ENCODE data around the gene FBN3. TPM values are rescaled to one million over a fixed set of nuclear protein-coding genes. Genes with fewer than 3 reads are reported as not detected.

Gene FBN3
- polyA plus RNA-seq, 1 donor from 2014 or later = not detected

DNA sequence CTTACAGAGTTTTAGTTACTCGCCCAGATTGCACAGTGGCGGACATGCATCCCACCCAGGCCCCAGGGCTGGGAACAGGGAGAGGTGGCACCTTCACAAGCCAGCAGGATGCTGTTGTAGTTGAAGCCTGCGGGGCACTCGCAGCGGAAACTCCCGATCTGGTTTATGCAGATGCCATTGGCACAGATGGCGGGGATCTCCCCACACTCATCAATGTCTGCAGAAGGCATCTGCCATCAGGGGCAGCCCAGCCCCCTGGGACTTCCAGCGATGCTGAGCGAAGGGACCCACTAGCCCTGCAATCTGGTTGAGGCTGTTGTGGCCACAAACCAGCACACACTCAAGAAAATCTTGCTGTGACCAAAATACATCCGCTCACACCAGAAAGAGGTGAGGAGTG lies 52.2 kb downstream of the FBN3 start:
- Mint-ChIP-seq H3K27ac (no peak overlapping the region), H3K4me1 (no peaks in the 10 kb centered on the region), H3K4me3 (no peak overlapping the region), H3K27me3 (peaks cover 4% of the 10 kb centered on the region), H3K9me3 (peaks cover 6 to 22% (median 18%) of the 10 kb centered on the region in 3 donors), H3K36me3 (peaks cover 8% of the 10 kb centered on the region)

DNA sequence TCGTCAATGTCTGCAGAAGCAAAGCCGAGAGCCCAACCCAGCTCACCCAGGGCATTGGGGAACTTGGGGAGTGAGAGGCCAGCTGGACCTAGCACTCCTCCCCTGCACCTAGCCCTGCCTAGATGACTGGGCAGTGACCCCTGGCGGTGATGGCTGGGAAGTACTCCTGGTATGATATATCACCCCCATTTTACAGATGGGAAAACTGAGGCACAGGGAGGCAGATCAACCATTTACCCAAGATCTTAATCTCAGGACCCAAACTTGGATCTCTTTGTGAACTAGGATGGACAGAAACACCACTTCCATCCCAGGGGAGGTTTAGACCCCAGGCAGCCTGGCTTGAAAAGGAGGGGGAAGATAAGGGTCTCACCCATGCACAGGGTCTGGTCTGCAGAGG lies 53.3 kb downstream of the FBN3 start:
- no peak overlapping the region for H3K27ac Mint-ChIP-seq
- peaks cover 1% of the 10 kb centered on the region for H3K27me3 Mint-ChIP-seq
- peak overlapping the region in 1 of 4 donors; percentile 79 for H3K4me3 Mint-ChIP-seq
- H3K36me3 Mint-ChIP-seq = peaks cover 8% of the 10 kb centered on the region
- H3K4me1 Mint-ChIP-seq = no peaks in the 10 kb centered on the region
- H3K9me3 Mint-ChIP-seq = peaks cover 6 to 19% (median 18%) of the 10 kb centered on the region in 3 donors

- H3K9me3 Mint-ChIP-seq = peaks cover 6 to 19% (median 18%) of the 10 kb centered on the region in 3 donors
- H3K27me3 Mint-ChIP-seq = peaks cover 1% of the 10 kb centered on the region
- H3K27ac Mint-ChIP-seq = no peak overlapping the region
Measured at GRCh38 chr19:8095354-8095886, 54.0 kb downstream of the FBN3 start.

DNA sequence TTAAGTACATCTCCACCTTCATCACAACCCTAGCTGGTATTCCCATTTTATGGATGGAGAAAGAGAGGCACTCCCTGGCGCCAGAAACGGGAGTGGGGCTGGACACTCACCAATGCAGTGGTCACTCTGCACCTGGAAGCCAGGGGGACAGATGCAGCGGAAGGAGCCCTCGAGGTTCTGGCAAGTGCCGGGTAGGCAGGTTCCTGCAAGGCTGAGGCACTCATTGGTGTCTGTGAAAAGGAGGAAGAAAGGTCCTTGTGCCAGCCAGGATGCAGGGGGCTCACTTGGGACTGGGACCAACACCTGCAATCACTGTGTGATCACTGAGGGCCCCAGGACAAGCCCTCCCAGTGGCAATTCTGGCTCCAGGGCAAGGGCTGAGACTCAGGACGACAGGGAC lies 55.1 kb downstream of the FBN3 start:
- Mint-ChIP-seq H3K4me1 (no peaks in the 10 kb centered on the region), H3K27ac (no peak overlapping the region), H3K9me3 (peaks cover 8 to 19% (median 18%) of the 10 kb centered on the region in 3 donors), H3K36me3 (peaks cover 8% of the 10 kb centered on the region), H3K27me3 (peaks cover 1% of the 10 kb centered on the region), H3K4me3 (peak overlapping the region in 1 of 4 donors; percentile 66)

More at GRCh38 chr19:8095354-8095886, 54.0 kb downstream of the FBN3 start:
- H3K36me3 Mint-ChIP-seq = peaks cover 8% of the 10 kb centered on the region
- H3K4me3 Mint-ChIP-seq = no peak overlapping the region
- H3K4me1 Mint-ChIP-seq = no peaks in the 10 kb centered on the region

DNA sequence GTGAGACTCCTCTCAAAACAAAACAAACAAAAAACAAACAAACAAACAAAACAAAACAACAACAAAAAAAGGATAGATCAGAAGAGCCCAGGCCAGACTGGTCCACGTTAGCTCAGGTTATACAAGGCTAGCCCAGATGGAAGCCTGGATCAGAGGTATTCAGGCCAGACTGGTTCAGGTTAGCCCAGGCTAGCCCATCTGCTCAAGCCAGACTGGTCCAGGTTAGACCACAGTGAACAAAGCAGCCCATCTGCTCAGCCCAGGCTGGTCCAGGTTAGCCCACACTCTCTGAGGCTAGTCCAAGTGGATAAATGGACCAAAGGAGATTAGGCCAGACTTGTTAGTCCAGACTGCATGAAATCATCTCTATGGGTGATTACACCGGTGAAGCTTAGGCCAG lies 55.7 kb downstream of the FBN3 start:
- H3K36me3 Mint-ChIP-seq = peaks cover 6% of the 10 kb centered on the region
- H3K27ac Mint-ChIP-seq = no peak overlapping the region
- peak overlapping the region in 2 of 4 donors; percentile 17 to 66 for H3K4me3 Mint-ChIP-seq
- no peaks in the 10 kb centered on the region for H3K4me1 Mint-ChIP-seq
- H3K27me3 Mint-ChIP-seq = peaks cover 1% of the 10 kb centered on the region
- H3K9me3 Mint-ChIP-seq = peaks cover 8 to 19% (median 18%) of the 10 kb centered on the region in 3 donors

DNA sequence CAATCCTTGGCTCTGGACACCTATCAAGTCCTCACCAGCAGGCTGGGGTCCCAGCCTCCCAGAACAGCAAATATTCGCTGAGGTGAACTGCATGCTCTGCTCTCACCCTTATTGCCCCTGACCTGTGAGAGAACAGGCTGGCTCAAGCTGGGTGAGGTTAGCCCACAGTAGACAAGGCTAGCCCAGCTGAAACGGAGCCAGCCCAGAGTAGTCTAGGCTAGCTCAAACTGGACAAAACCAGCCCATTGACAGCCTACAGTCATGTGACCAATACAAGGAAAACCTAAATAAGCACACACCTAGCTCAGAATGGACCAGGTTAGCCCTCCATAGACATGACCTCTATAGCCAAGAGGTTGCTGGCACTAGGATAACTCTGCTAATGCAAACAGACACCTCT lies 58.4 kb downstream of the FBN3 start:
- H3K36me3 Mint-ChIP-seq = no peaks in the 10 kb centered on the region
- no peak overlapping the region for H3K4me3 Mint-ChIP-seq
- no peak overlapping the region for H3K27ac Mint-ChIP-seq
- H3K4me1 Mint-ChIP-seq = no peaks in the 10 kb centered on the region
- peaks cover 4 to 12% (median 10%) of the 10 kb centered on the region in 3 donors for H3K9me3 Mint-ChIP-seq
- no peaks in the 10 kb centered on the region for H3K27me3 Mint-ChIP-seq

- Mint-ChIP-seq H3K4me3 (no peak overlapping the region), H3K9me3 (peaks cover 4 to 10% (median 10%) of the 10 kb centered on the region in 3 donors), H3K27me3 (no peaks in the 10 kb centered on the region), H3K36me3 (no peaks in the 10 kb centered on the region), H3K27ac (no peak overlapping the region), H3K4me1 (no peaks in the 10 kb centered on the region)
Measured at GRCh38 chr19:8089664-8090601, 59.5 kb downstream of the FBN3 start.

DNA sequence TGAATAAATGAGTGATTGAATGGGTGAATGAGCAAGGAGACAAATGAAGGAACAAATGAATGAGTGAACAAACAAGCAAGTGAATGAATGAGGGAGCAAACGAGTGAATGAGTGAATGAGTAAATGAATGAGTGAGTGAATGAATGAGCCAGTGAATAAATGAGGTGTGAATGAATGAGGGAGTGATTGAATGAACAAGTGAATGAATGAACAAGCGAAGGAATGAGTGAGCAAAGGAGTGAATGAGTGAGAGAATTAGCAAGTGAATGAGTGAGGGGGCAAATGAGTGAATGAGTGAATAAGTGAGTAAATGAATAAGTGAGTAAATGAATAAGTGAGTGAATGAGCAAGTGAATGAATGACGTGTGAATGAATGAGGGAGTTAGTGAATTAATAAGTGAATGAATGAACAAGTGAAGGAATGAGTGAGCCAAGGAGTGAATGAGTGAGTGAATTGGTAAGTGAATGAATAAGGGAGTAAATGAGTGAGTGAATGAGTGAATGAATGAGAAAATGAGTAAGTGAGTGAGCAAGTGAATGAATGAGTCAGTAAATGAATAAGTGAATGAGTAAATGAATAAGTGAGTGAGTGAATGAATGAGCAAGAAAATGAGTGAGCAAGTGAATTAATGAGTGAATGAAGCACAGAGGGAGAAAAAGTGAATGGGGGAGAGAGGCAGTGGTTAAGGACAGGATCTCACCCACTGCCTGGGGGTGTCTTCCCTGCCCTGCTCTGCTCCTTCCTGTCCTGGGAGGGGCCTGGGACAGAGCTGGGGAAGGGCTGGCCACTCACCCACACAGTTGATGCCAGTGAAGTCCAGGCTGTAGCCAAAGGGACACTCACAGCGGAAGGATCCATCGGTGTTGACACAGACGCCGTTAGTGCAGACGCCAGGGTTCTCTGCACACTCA lies 60.4 kb downstream of the FBN3 start:
- H3K36me3 Mint-ChIP-seq = no peaks in the 10 kb centered on the region
- peaks cover 2% of the 10 kb centered on the region for H3K27me3 Mint-ChIP-seq
- H3K4me1 Mint-ChIP-seq = no peaks in the 10 kb centered on the region
- H3K9me3 Mint-ChIP-seq = peaks cover 2 to 5% (median 2%) of the 10 kb centered on the region in 3 donors
- H3K27ac Mint-ChIP-seq = no peak overlapping the region
- H3K4me3 Mint-ChIP-seq = no peak overlapping the region

GRCh38 chr19:8087876-8088275 lies 61.5 kb downstream of the FBN3 start:
- no peaks in the 10 kb centered on the region for H3K4me1 Mint-ChIP-seq
- H3K27ac Mint-ChIP-seq = no peak overlapping the region
- no peak overlapping the region for H3K4me3 Mint-ChIP-seq
- peaks cover 8% of the 10 kb centered on the region for H3K27me3 Mint-ChIP-seq
- H3K36me3 Mint-ChIP-seq = no peaks in the 10 kb centered on the region
- H3K9me3 Mint-ChIP-seq = peaks cover 0 to 2% (median 0%) of the 10 kb centered on the region in 3 donors

DNA sequence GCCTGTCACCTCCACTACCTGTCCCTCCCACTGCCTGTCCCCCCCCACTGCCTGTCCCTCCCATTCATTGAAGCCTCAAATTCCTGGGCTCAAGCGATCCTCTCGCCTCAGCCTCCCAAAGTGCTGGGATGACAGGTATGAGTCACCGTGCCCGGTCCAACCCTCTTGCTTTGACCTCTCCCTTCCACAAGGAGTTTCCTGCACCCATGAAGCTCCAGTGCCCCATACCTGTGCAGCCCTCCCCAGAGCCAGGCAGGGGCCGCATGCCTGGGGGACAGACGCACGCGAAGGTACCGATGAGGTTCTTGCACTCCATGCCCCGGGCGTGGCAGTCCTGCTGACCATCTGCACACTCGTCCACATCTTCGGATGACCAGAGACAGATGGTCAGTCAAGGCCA lies 62.5 kb downstream of the FBN3 start:
- Mint-ChIP-seq H3K9me3 (peaks cover 0 to 2% (median 0%) of the 10 kb centered on the region in 3 donors), H3K27ac (no peak overlapping the region), H3K36me3 (no peaks in the 10 kb centered on the region), H3K4me1 (no peaks in the 10 kb centered on the region), H3K27me3 (peaks cover 8% of the 10 kb centered on the region), H3K4me3 (no peak overlapping the region)

- Mint-ChIP-seq H3K27ac (no peak overlapping the region), H3K4me1 (no peaks in the 10 kb centered on the region), H3K36me3 (no peaks in the 10 kb centered on the region), H3K4me3 (no peak overlapping the region), H3K9me3 (peaks cover 0 to 2% (median 0%) of the 10 kb centered on the region in 3 donors), H3K27me3 (peaks cover 8% of the 10 kb centered on the region)
Measured at GRCh38 chr19:8085598-8086408, 63.6 kb downstream of the FBN3 start.

- peaks cover 0 to 1% (median 0%) of the 10 kb centered on the region in 3 donors for H3K4me1 Mint-ChIP-seq
- H3K36me3 Mint-ChIP-seq = no peaks in the 10 kb centered on the region
- H3K27ac Mint-ChIP-seq = no peak overlapping the region
- H3K4me3 Mint-ChIP-seq = no peak overlapping the region
- H3K9me3 Mint-ChIP-seq = no peaks in the 10 kb centered on the region
- H3K27me3 Mint-ChIP-seq = peaks cover 10% of the 10 kb centered on the region
Measured at GRCh38 chr19:8084152-8084551, 65.2 kb downstream of the FBN3 start.

DNA sequence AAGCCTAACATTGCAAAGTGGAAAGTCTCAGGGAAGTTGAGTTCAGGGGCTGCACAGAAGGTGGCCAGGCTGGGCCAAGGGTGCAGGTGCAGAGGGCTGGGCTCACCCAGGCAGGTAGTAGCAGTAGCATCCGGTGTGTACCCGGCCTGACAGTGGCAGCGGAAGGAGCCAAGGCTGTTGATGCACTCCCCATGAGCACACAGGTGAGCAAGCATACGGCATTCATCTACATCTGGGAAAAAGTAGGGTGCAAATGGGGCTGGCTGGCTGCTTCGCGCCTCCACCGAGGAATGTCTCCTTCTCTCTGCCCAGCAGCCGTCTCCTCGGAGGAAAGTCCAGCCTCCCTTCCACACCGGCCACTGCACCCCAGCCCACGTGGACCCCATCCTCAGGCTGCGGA lies 66.3 kb downstream of the FBN3 start:
- H3K36me3 Mint-ChIP-seq = no peaks in the 10 kb centered on the region
- no peaks in the 10 kb centered on the region for H3K9me3 Mint-ChIP-seq
- H3K4me3 Mint-ChIP-seq = no peak overlapping the region
- peaks cover 0 to 1% (median 0%) of the 10 kb centered on the region in 3 donors for H3K4me1 Mint-ChIP-seq
- peaks cover 11% of the 10 kb centered on the region for H3K27me3 Mint-ChIP-seq
- no peak overlapping the region for H3K27ac Mint-ChIP-seq
